Osteoblast (primary cell): ENCODE results near the gene STXBP4. TPM values are rescaled to one million over a fixed set of nuclear protein-coding genes. Genes with fewer than 3 reads are reported as not detected.

Experiments used
- DNase-seq: peaks from one replicate; pipeline ENCODE4 v3.0.0; 2011; ENCODE audit warnings: low spot score, mixed read lengths; ENCODE audit not compliant: insufficient read length; ENCODE audit errors: missing footprints
- H2AFZ ChIP-seq: 2 replicates; pipeline ENCODE4 v1.6.0; 2011; ENCODE audit warnings: mild to moderate bottlenecking, low read length
- H3K27ac ChIP-seq: 2 replicates; pipeline ENCODE4 v1.5.1; 2011; ENCODE audit warnings: mild to moderate bottlenecking, low read depth, low read length, moderate library complexity
- H3K27me3 ChIP-seq: 2 replicates; pipeline ENCODE4 v1.6.0; 2012; ENCODE audit warnings: mild to moderate bottlenecking, control low read depth, inconsistent platforms, low read length, moderate library complexity; ENCODE audit not compliant: insufficient read depth
- H3K36me3 ChIP-seq: 2 replicates; pipeline ENCODE4 v1.5.1; 2011; ENCODE audit warnings: mild to moderate bottlenecking, low read length, control low read depth, moderate library complexity; ENCODE audit not compliant: insufficient read depth
- H3K4me1 ChIP-seq: 2 replicates; pipeline ENCODE4 v1.5.1; 2011; ENCODE audit warnings: mild to moderate bottlenecking, low read length, control low read depth, moderate library complexity; ENCODE audit not compliant: insufficient read depth
- H3K4me2 ChIP-seq: 2 replicates; pipeline ENCODE4 v1.6.0; 2011; ENCODE audit warnings: mild to moderate bottlenecking, low read length; ENCODE audit not compliant: insufficient read depth
- H3K4me3 ChIP-seq: fragments of 200-600 bp; sonication (generic); 3 replicates; pipeline ENCODE4 v1.5.1; 2012; ENCODE audit warnings: mild to moderate bottlenecking, low read length, inconsistent platforms; ENCODE audit not compliant: insufficient read depth
- H3K79me2 ChIP-seq: 2 replicates; pipeline ENCODE4 v1.6.0; 2012; ENCODE audit warnings: mild to moderate bottlenecking, low read length, control low read depth, inconsistent platforms; ENCODE audit not compliant: insufficient read depth
- H3K9me3 ChIP-seq: 2 replicates; pipeline ENCODE4 v1.5.1; 2011; ENCODE audit warnings: low read depth, low read length, control low read depth
- H4K20me1 ChIP-seq: 2 replicates; pipeline ENCODE4 v1.6.0; 2012; ENCODE audit warnings: mild to moderate bottlenecking, low read length, control low read depth; ENCODE audit not compliant: insufficient read depth
- total RNA-seq: library from RNA; depleted of rRNA; stranded (reverse); fragments of >200 nt; gene quantifications from 2 replicates; pipeline ENCODE4 v1.2.3, GENCODE V29; 2012
- TF ChIP-seq, protein P1 (sequence below): IDR thresholded peaks from 2 replicates; pipeline ENCODE4 v1.5.1; 2011; ENCODE audit warnings: mild to moderate bottlenecking, low read depth, low read length, moderate library complexity; ENCODE audit errors: extremely low read depth

The STXBP4 gene
- total RNA-seq, 1 donor, result 19.2 TPM

DNA sequence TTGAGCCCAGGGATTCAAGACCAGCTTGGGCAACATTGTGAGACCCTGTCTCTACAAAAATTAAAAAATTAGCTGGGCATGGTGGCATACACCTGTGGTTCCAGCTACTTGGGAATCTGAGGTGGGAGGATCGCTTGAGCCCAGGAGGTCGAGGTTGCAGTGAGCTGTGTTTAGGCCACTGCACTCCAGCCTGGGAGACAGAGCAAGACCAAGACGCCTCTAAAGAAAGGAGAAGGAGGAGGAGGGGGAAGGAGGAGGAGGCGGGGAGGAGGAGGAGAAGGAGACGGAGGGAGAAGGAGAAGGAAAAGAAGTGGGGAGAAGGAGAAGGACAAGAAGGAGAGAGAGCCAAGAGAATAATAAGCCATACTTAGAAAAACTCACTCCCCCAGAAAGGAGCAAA is 35.9 kb downstream of the STXBP4 start:
- Histone ChIP-seq H3K36me3 (no peaks in the 10 kb centered on the region), H2AFZ (no peak overlapping the region), H3K27ac (no peak overlapping the region), H3K79me2 (no peaks in the 10 kb centered on the region), H3K4me2 (no peak overlapping the region), H4K20me1 (no peaks in the 10 kb centered on the region), H3K4me1 (no peaks in the 10 kb centered on the region), H3K27me3 (no peaks in the 10 kb centered on the region), H3K4me3 (no peak overlapping the region), H3K9me3 (no peaks in the 10 kb centered on the region)
- TF ChIP-seq, protein P1, sequence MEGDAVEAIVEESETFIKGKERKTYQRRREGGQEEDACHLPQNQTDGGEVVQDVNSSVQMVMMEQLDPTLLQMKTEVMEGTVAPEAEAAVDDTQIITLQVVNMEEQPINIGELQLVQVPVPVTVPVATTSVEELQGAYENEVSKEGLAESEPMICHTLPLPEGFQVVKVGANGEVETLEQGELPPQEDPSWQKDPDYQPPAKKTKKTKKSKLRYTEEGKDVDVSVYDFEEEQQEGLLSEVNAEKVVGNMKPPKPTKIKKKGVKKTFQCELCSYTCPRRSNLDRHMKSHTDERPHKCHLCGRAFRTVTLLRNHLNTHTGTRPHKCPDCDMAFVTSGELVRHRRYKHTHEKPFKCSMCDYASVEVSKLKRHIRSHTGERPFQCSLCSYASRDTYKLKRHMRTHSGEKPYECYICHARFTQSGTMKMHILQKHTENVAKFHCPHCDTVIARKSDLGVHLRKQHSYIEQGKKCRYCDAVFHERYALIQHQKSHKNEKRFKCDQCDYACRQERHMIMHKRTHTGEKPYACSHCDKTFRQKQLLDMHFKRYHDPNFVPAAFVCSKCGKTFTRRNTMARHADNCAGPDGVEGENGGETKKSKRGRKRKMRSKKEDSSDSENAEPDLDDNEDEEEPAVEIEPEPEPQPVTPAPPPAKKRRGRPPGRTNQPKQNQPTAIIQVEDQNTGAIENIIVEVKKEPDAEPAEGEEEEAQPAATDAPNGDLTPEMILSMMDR, result no peak
- no peak for DNase-seq

DNA sequence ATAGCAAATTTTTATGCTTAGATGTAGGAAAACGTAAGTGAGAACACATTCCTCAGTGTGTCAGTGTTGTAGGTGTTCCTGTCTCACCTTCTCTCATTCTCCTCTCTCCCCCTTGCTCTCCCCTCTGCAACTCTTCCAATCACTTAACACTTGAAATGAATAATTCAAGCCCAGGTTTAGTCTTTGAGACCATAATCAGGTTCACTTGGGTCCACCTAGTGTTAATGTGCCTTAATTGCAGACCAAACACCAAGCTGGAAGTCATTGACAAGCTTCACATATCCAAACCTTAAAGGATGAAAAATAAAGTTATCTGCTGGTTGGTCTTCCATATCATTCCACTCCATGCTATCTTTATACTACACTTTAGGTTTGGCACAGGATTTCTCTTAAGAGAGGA is 37.0 kb downstream of the STXBP4 start:
- H3K27me3 ChIP-seq, result no peaks in the 10 kb centered on the region
- no peak overlapping the region for H3K4me2 ChIP-seq
- no peak overlapping the region for H3K27ac ChIP-seq
- no peak overlapping the region for H3K4me3 ChIP-seq
- DNase-seq, result no peak
- H3K9me3 ChIP-seq, result no peaks in the 10 kb centered on the region
- TF ChIP-seq, protein P1, result peak; percentile 46
- H3K36me3 ChIP-seq, result no peaks in the 10 kb centered on the region
- no peaks in the 10 kb centered on the region for H3K79me2 ChIP-seq
- no peaks in the 10 kb centered on the region for H4K20me1 ChIP-seq
- H3K4me1 ChIP-seq, result no peaks in the 10 kb centered on the region
- H2AFZ ChIP-seq, result no peak overlapping the region

DNA sequence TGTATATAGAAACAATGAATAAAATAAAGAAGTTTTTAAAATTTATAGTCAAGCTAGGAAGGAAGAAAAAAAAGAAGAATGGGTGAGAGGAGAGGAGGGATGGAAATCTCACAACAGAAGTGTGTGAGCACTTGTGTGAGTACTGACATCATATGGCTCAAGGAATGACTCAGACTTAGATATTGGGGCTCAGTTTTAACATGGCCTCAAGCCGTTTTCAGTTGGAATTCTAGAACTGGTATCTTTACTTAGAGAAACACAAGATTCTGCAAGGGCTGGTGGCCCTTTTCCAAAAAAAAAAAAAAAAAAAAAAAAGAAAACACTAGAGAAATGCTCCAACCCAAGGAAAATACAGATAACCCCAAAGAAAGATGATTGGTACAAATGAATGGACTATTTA is 55.1 kb downstream of the STXBP4 start:
- Histone ChIP-seq H3K36me3 (no peaks in the 10 kb centered on the region), H3K27ac (no peak overlapping the region), H3K79me2 (no peaks in the 10 kb centered on the region), H3K27me3 (no peaks in the 10 kb centered on the region), H3K4me2 (no peak overlapping the region), H3K9me3 (no peaks in the 10 kb centered on the region), H4K20me1 (no peaks in the 10 kb centered on the region), H3K4me3 (no peak overlapping the region), H3K4me1 (no peaks in the 10 kb centered on the region), H2AFZ (no peak overlapping the region)
- TF ChIP-seq, protein P1, result no peak
- no peak for DNase-seq

DNA sequence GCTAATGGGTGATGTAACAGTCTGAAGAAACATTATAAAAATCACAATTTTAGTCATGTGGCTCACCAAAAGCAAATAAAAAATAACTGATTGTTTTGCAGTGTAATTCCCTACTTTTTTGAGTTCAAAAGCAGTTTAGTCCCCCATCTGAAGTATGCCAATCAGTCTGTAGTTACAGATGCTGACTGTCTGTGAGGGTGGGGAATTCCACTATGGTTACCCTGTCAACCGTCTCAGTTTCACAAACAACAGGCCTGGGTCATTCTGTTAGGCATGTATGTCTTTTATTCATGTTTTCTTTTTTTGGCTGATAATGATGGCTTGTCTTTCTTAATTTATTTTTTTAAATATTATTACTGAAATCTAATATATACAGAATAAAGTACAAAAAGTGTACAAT is 69.3 kb downstream of the STXBP4 start:
- H3K36me3 ChIP-seq, result no peaks in the 10 kb centered on the region
- H3K9me3 ChIP-seq, result no peaks in the 10 kb centered on the region
- TF ChIP-seq, protein P1, result no peak
- no peaks in the 10 kb centered on the region for H3K27me3 ChIP-seq
- H4K20me1 ChIP-seq, result no peaks in the 10 kb centered on the region
- H3K27ac ChIP-seq, result no peak overlapping the region
- H3K79me2 ChIP-seq, result no peaks in the 10 kb centered on the region
- no peaks in the 10 kb centered on the region for H3K4me1 ChIP-seq
- no peak overlapping the region for H3K4me2 ChIP-seq
- no peak for DNase-seq
- H3K4me3 ChIP-seq, result no peak overlapping the region
- no peak overlapping the region for H2AFZ ChIP-seq
